ENCODE results near the gene CDH13.

Gene CDH13

DNA sequence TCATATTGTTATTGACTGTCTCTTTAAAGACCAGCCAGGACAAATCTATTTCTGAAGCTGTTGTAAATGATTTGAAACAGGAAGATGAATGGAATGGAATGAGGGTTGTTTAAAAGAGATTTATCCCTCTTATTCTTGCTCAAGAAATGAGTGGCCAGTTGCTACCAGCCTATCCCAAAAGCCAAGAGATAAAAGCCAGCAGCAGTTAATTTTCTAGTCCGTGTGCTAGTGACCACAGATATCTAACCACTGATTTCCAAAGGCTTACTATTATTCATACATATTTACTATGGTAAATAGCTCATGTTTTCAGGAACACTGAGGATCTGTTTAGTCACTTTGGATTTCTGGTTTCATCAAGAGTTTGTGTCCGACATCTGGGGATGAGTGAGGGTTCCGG, 105.7 kb downstream of the CDH13 start:
- TF ChIP-seq CTCF (conservative IDR thresholded peaks at IDR 0.05; ENCODE audit: low read length), result no peak
- peak; percentile 75 for DNase-seq (ENCODE audit: low read depth)
- no peak overlapping the region for H3K4me3 ChIP-seq (ENCODE audit: low read length)

DNA sequence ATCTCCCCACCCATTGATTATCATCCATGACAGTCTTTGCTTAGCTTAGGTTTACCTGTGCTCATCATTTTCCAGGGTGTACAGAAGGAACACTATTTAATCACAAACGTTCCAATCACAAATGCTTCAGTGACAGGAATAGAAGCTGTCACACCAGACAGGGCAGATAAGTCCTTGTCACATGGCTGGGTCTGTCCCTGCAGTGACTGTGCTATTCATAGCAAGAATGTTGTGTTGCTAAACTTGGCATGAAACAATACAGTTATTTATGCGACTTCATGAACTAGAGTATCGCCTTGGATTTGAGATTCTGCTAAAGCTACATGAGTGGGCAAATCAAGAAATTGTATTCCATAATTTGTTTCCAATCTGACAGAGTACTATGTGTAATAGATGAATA, 108.4 kb downstream of the CDH13 start:
- no peak for TF ChIP-seq CTCF (conservative IDR thresholded peaks at IDR 0.05; ENCODE audit: low read length)
- peak; percentile 18 for DNase-seq (ENCODE audit: low read depth)
- no peak overlapping the region for H3K4me3 ChIP-seq (ENCODE audit: low read length)

- TF ChIP-seq CTCF (conservative IDR thresholded peaks at IDR 0.05; ENCODE audit: low read length), result no peak
- H3K4me3 ChIP-seq (ENCODE audit: low read length), result no peak overlapping the region; the same call in 1 of the 2 replicates
- DNase-seq (ENCODE audit: low read depth), result peak; percentile 78
Observed at GRCh38 chr16:82735673-82736091, 108.9 kb downstream of the CDH13 start.

- no peak for TF ChIP-seq CTCF (conservative IDR thresholded peaks at IDR 0.05; ENCODE audit: low read length)
- DNase-seq (ENCODE audit: low read depth), result no peak
- no peak overlapping the region for H3K4me3 ChIP-seq (ENCODE audit: low read length)
Observed at GRCh38 chr16:82736224-82736623, 109.5 kb downstream of the CDH13 start.

DNA sequence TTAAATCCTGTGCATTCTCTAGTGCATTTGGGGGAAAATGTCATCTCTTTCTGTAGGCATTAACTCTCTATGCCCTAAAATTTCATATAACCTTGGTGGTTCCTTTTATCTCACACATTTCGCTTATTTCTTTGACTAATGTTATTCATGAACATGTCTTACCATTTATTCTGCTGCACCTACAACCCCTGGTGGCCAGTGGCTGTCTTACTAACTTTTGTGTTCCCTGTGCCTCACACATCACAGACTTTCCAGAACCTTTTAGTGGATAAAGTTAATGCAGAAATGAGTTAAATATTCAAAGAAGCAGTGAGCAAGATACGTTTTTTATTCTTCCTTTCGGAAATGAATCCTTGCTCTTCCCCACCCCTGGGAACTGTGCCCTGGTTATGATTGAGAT, 111.9 kb downstream of the CDH13 start:
- DNase-seq (ENCODE audit: low read depth), result no peak

DNA sequence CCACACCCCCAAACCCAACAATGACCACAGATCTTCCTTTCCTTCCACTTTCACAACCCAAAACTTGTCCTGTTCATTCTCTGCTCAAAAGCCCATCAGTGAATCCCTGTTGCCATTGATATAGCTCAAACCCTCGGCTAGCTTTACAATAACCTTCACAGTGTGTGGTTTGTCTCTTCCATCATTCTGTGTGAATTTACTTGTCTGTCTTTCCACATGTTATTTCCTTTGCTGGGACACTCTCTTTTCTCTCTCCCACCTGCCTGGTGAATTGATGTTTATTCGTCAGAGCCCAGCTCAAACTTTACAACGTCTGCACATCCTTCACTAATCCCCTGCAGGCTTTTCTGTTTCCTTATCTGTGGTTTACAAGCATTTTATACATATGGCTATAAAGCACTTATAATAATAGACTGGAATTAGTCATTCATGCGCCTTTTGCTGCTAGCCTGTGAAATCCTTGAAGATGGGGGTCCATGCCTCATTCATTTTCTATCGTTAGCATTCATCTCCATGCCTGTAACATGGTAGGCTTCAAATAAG, 114.4 kb downstream of the CDH13 start:
- DNase-seq (ENCODE audit: low read depth), result no peak
- no peak for TF ChIP-seq CTCF (conservative IDR thresholded peaks at IDR 0.05; ENCODE audit: low read length)
- H3K4me3 ChIP-seq (ENCODE audit: low read length), result no peak overlapping the region

More for the DNA sequence above, 111.9 kb downstream of the CDH13 start:
- TF ChIP-seq CTCF (conservative IDR thresholded peaks at IDR 0.05; ENCODE audit: low read length), result peak; percentile 53
- H3K4me3 ChIP-seq (ENCODE audit: low read length), result no peak overlapping the region

GRCh38 chr16:82744958-82745357, 118.2 kb downstream of the CDH13 start:
- TF ChIP-seq CTCF (conservative IDR thresholded peaks at IDR 0.05; ENCODE audit: low read length), result no peak
- no peak for DNase-seq (ENCODE audit: low read depth)

More at GRCh38 chr16:82744958-82745357, 118.2 kb downstream of the CDH13 start:
- no peak overlapping the region for H3K4me3 ChIP-seq (ENCODE audit: low read length)
